GM23338 (cell line): ENCODE data around the gene ZFP90. TPM values are rescaled to one million over a fixed set of nuclear protein-coding genes. Genes with fewer than 3 reads are reported as not detected.
A peak's percentile ranks its signal among the peaks of the same experiment; 100 is the strongest.

ENCODE experiments used
- ATAC-seq: fragments of 200-7000 bp; cut with Tn5 transposase; 3 replicates; pipeline ENCODE4 v1.9.1; 2020
- DNase-seq: peaks from one replicate; pipeline ENCODE4 v3.0.0-alpha.2; 2015; ENCODE audit warnings: low spot score
- H2AFZ ChIP-seq: fragments of 200-600 bp; sonication (generic); 2 replicates; pipeline ENCODE4 v1.8.0; 2016; ENCODE audit warnings: antibody characterized with exemption, mild to moderate bottlenecking, moderate library complexity
- H3F3A ChIP-seq: fragments of 200-600 bp; sonication (generic); replicated peaks from 2 replicates; pipeline ENCODE4 v1.8.0; 2017; ENCODE audit warnings: antibody characterized with exemption, mixed run types, low read depth
- H3K27ac ChIP-seq: fragments of 200-600 bp; sonication (generic); 2 replicates; pipeline ENCODE4 v1.6.1; 2016; ENCODE audit warnings: low read depth
- H3K27me3 ChIP-seq: fragments of 200-600 bp; sonication (generic); 2 replicates; pipeline ENCODE4 v1.8.0; 2016; ENCODE audit warnings: mild to moderate bottlenecking, mixed run types, moderate library complexity; ENCODE audit not compliant: insufficient read depth
- H3K36me3 ChIP-seq: fragments of 200-600 bp; sonication (generic); 2 replicates; pipeline ENCODE4 v1.8.0; 2016; ENCODE audit warnings: mild to moderate bottlenecking; ENCODE audit not compliant: insufficient read depth
- H3K4me1 ChIP-seq: fragments of 200-600 bp; sonication (generic); 2 replicates; pipeline ENCODE4 v1.8.0; 2016; ENCODE audit warnings: mild to moderate bottlenecking, moderate library complexity; ENCODE audit not compliant: insufficient read depth
- H3K4me2 ChIP-seq: fragments of 200-600 bp; sonication (generic); 2 replicates; pipeline ENCODE4 v1.7.1; 2017; ENCODE audit warnings: mixed run types
- H3K4me3 ChIP-seq: fragments of 200-600 bp; sonication (generic); 2 replicates; pipeline ENCODE4 v1.6.1; 2016; ENCODE audit warnings: mixed run types
- H3K79me2 ChIP-seq: fragments of 200-600 bp; sonication (generic); replicated peaks from 2 replicates; pipeline ENCODE4 v1.8.0; 2017; ENCODE audit warnings: mild to moderate bottlenecking; ENCODE audit not compliant: insufficient read depth
- H3K9me2 ChIP-seq: fragments of 200-600 bp; sonication (generic); 2 replicates; pipeline ENCODE4 v1.8.0; 2017; ENCODE audit not compliant: insufficient read depth
- H4K20me1 ChIP-seq: fragments of 200-600 bp; sonication (generic); replicated peaks from 2 replicates; pipeline ENCODE4 v1.8.0; 2017; ENCODE audit warnings: mild to moderate bottlenecking; ENCODE audit not compliant: insufficient read depth
- H3K27ac Mint-ChIP-seq: 2 replicates; pipeline ENCODE4 v1.8.0; 2020; ENCODE audit warnings: inconsistent platforms, mild to moderate bottlenecking, moderate library complexity, mixed read lengths
- H3K27me3 Mint-ChIP-seq: 3 replicates; pipeline ENCODE4 v1.8.0; 2022; ENCODE audit warnings: low read depth, mild to moderate bottlenecking, moderate library complexity, mixed read lengths, inconsistent platforms; ENCODE audit not compliant: insufficient read depth, poor library complexity
- H3K36me3 Mint-ChIP-seq: 3 replicates; pipeline ENCODE4 v1.8.0; 2021; ENCODE audit warnings: low read depth, mild to moderate bottlenecking, inconsistent platforms, moderate library complexity, mixed read lengths
- H3K4me1 Mint-ChIP-seq: 3 replicates; pipeline ENCODE4 v1.8.0; 2020; ENCODE audit warnings: mild to moderate bottlenecking, inconsistent platforms, mixed read lengths
- H3K4me3 Mint-ChIP-seq: 3 replicates; pipeline ENCODE4 v1.8.0; 2021; ENCODE audit warnings: moderate library complexity, mild to moderate bottlenecking, inconsistent platforms, mixed read lengths
- H3K9me3 Mint-ChIP-seq: 3 replicates; pipeline ENCODE4 v1.8.0; 2020; ENCODE audit warnings: moderate library complexity, mild to moderate bottlenecking, inconsistent platforms, mixed read lengths
- CREB1 ChIP-seq: fragments of 250-450 bp; sonication (Bioruptor Pico); IDR thresholded peaks from 2 replicates; pipeline ENCODE4 v1.5.0; 2020; ENCODE audit warnings: low read depth, mild to moderate bottlenecking, moderate library complexity
- EZH2 ChIP-seq: fragments of 200-600 bp; sonication (generic); IDR thresholded peaks from one replicate; pipeline ENCODE4 v1.8.0; 2017; ENCODE audit warnings: antibody characterized with exemption, mild to moderate bottlenecking, low read depth; ENCODE audit not compliant: unreplicated experiment
- EZH2phosphoT487 ChIP-seq: fragments of 200-600 bp; sonication (generic); IDR thresholded peaks from one replicate; pipeline ENCODE4 v1.8.1; 2018; ENCODE audit warnings: antibody characterized with exemption; ENCODE audit not compliant: unreplicated experiment
- JUNB ChIP-seq: IDR thresholded peaks from one replicate; pipeline ENCODE4 v1.6.1; 2016; ENCODE audit warnings: antibody characterized with exemption; ENCODE audit not compliant: unreplicated experiment
- NANOG ChIP-seq: IDR thresholded peaks from 2 replicates; pipeline ENCODE4 v1.6.1; 2016; ENCODE audit warnings: antibody characterized with exemption, borderline replicate concordance
- POLR2AphosphoS5 ChIP-seq: IDR thresholded peaks from 2 replicates; pipeline ENCODE4 v1.6.1; 2016; ENCODE audit warnings: antibody characterized with exemption, low read depth
- STAT1 ChIP-seq: IDR thresholded peaks from one replicate; pipeline ENCODE4 v1.6.1; 2016; ENCODE audit warnings: antibody characterized with exemption; ENCODE audit not compliant: unreplicated experiment
- ZNF114 ChIP-seq: fragments of 250-450 bp; sonication (Bioruptor Pico); IDR thresholded peaks from 2 replicates; pipeline ENCODE4 v1.5.0; 2020; ENCODE audit warnings: mild to moderate bottlenecking, moderate library complexity
- ZNF331 ChIP-seq: fragments of 250-450 bp; sonication (Bioruptor Pico); IDR thresholded peaks from 2 replicates; pipeline ENCODE4 v1.5.0; 2020; ENCODE audit warnings: low read depth, mild to moderate bottlenecking, moderate library complexity
- polyA plus RNA-seq: library from polyadenylated mRNA; unstranded; fragments of >200 nt; fragmentation: Nextera tagmentation; extraction: Ambion mirVana; gene quantifications from 2 replicates; pipeline ENCODE4 v1.2.1, GENCODE V29; 2016
- total RNA-seq: library from RNA; depleted of rRNA; stranded (reverse); fragments of >200 nt; shearing (Covaris generic); gene quantifications from 2 replicates; pipeline ENCODE4 v1.2.3, GENCODE V29; 2014
- TF ChIP-seq, protein P1 (sequence below): fragments of 250-450 bp; sonication (Bioruptor Pico); IDR thresholded peaks from 2 replicates; pipeline ENCODE4 v1.5.0; 2020; ENCODE audit warnings: mild to moderate bottlenecking, moderate library complexity
- TF ChIP-seq, protein P2 (sequence below), 2 experiments: fragments of 200-600 bp in 1 of 2; sonication (generic) in 1 of 2; conservative IDR thresholded peaks; 2 replicates each; pipeline versions ENCODE4 v1.5.1 to v1.6.1; 2016 to 2017; ENCODE audit warnings: antibody characterized with exemption in 2 of 2, low read depth in 2 of 2, mild to moderate bottlenecking in 2 of 2, moderate library complexity in 1 of 2
- TF ChIP-seq, protein P3 (sequence below): IDR thresholded peaks from one replicate; pipeline ENCODE4 v1.6.1; 2018; ENCODE audit warnings: antibody characterized with exemption; ENCODE audit not compliant: unreplicated experiment
- TF ChIP-seq, protein P4 (sequence below): IDR thresholded peaks from 2 replicates; pipeline ENCODE4 v1.6.1; 2016; ENCODE audit warnings: antibody characterized with exemption

ZFP90 gene
- total and polyA plus RNA-seq, 2 experiments from 2014 or later, result 12.8 to 14.6 TPM

DNA sequence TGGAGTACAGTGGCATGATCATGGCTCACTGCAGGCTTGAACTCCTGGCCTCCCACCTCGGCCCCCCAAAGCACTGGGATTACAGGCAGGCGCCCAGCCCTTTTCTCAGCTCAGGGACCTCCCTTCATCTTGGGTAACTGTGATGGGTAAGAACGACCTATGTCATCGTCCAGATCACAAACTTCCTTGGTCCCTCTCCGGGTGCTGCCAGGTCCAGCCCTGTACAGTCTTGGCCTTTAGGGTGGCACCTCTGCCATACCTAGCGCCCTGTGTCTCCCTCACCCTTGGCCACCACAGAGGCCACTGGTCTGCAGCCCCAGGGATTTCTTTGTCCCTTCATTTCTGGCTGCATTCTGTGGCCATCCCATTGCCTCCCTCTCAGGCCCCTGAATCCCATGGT is 29.7 kb upstream of the ZFP90 start:
- Histone ChIP-seq H3K27ac (no peak overlapping the region), H3F3A (0 out of 2 replicates have a peak, but pooled peaks cover 4% of the 10 kb centered on the region), H3K4me3 (no peak overlapping the region), H3K27me3 (peaks cover 4% of the 10 kb centered on the region), H3K9me2 (no peaks in the 10 kb centered on the region), H3K4me1 (no peaks in the 10 kb centered on the region), H4K20me1 (no peaks in the 10 kb centered on the region), H3K36me3 (no peaks in the 10 kb centered on the region), H3K79me2 (no peaks in the 10 kb centered on the region), H3K4me2 (peak overlapping the region; percentile 84; the same call in 1 of the 2 replicates), H2AFZ (no peak overlapping the region)
- H3K27ac Mint-ChIP-seq, result no peak overlapping the region
- H3K9me3 Mint-ChIP-seq, result no peaks in the 10 kb centered on the region
- no peaks in the 10 kb centered on the region for H3K4me1 Mint-ChIP-seq
- peaks cover 16% of the 10 kb centered on the region for H3K27me3 Mint-ChIP-seq
- no peak for ATAC-seq
- TF ChIP-seq CREB1 (CRISPR knock-in tag) (no peak), EZH2 (no peak), ZNF331 (CRISPR knock-in tag) (no peak), EZH2phosphoT487 (no peak), JUNB (no peak), NANOG (no peak), POLR2AphosphoS5 (no peak), STAT1 (no peak), ZNF114 (CRISPR knock-in tag) (no peak)
- TF ChIP-seq, protein P1, sequence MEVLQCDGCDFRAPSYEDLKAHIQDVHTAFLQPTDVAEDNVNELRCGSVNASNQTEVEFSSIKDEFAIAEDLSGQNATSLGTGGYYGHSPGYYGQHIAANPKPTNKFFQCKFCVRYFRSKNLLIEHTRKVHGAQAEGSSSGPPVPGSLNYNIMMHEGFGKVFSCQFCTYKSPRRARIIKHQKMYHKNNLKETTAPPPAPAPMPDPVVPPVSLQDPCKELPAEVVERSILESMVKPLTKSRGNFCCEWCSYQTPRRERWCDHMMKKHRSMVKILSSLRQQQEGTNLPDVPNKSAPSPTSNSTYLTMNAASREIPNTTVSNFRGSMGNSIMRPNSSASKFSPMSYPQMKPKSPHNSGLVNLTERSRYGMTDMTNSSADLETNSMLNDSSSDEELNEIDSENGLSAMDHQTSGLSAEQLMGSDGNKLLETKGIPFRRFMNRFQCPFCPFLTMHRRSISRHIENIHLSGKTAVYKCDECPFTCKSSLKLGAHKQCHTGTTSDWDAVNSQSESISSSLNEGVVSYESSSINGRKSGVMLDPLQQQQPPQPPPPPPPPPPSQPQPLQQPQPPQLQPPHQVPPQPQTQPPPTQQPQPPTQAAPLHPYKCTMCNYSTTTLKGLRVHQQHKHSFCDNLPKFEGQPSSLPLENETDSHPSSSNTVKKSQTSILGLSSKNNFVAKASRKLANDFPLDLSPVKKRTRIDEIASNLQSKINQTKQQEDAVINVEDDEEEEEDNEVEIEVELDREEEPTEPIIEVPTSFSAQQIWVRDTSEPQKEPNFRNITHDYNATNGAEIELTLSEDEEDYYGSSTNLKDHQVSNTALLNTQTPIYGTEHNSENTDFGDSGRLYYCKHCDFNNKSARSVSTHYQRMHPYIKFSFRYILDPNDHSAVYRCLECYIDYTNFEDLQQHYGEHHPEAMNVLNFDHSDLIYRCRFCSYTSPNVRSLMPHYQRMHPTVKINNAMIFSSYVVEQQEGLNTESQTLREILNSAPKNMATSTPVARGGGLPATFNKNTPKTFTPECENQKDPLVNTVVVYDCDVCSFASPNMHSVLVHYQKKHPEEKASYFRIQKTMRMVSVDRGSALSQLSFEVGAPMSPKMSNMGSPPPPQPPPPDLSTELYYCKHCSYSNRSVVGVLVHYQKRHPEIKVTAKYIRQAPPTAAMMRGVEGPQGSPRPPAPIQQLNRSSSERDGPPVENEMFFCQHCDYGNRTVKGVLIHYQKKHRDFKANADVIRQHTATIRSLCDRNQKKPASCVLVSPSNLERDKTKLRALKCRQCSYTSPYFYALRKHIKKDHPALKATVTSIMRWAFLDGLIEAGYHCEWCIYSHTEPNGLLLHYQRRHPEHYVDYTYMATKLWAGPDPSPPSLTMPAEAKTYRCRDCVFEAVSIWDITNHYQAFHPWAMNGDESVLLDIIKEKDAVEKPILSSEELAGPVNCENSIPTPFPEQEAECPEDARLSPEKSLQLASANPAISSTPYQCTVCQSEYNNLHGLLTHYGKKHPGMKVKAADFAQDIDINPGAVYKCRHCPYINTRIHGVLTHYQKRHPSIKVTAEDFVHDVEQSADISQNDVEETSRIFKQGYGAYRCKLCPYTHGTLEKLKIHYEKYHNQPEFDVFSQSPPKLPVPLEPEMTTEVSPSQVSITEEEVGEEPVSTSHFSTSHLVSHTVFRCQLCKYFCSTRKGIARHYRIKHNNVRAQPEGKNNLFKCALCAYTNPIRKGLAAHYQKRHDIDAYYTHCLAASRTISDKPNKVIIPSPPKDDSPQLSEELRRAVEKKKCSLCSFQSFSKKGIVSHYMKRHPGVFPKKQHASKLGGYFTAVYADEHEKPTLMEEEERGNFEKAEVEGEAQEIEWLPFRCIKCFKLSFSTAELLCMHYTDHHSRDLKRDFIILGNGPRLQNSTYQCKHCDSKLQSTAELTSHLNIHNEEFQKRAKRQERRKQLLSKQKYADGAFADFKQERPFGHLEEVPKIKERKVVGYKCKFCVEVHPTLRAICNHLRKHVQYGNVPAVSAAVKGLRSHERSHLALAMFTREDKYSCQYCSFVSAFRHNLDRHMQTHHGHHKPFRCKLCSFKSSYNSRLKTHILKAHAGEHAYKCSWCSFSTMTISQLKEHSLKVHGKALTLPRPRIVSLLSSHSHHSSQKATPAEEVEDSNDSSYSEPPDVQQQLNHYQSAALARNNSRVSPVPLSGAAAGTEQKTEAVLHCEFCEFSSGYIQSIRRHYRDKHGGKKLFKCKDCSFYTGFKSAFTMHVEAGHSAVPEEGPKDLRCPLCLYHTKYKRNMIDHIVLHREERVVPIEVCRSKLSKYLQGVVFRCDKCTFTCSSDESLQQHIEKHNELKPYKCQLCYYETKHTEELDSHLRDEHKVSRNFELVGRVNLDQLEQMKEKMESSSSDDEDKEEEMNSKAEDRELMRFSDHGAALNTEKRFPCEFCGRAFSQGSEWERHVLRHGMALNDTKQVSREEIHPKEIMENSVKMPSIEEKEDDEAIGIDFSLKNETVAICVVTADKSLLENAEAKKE (CRISPR knock-in tag), result no peak
- TF ChIP-seq, protein P2, sequence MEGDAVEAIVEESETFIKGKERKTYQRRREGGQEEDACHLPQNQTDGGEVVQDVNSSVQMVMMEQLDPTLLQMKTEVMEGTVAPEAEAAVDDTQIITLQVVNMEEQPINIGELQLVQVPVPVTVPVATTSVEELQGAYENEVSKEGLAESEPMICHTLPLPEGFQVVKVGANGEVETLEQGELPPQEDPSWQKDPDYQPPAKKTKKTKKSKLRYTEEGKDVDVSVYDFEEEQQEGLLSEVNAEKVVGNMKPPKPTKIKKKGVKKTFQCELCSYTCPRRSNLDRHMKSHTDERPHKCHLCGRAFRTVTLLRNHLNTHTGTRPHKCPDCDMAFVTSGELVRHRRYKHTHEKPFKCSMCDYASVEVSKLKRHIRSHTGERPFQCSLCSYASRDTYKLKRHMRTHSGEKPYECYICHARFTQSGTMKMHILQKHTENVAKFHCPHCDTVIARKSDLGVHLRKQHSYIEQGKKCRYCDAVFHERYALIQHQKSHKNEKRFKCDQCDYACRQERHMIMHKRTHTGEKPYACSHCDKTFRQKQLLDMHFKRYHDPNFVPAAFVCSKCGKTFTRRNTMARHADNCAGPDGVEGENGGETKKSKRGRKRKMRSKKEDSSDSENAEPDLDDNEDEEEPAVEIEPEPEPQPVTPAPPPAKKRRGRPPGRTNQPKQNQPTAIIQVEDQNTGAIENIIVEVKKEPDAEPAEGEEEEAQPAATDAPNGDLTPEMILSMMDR (conservative IDR thresholded peaks at IDR 0.05; ENCODE audit: low read depth in 2 of 2), result no peak
- TF ChIP-seq, protein P3, sequence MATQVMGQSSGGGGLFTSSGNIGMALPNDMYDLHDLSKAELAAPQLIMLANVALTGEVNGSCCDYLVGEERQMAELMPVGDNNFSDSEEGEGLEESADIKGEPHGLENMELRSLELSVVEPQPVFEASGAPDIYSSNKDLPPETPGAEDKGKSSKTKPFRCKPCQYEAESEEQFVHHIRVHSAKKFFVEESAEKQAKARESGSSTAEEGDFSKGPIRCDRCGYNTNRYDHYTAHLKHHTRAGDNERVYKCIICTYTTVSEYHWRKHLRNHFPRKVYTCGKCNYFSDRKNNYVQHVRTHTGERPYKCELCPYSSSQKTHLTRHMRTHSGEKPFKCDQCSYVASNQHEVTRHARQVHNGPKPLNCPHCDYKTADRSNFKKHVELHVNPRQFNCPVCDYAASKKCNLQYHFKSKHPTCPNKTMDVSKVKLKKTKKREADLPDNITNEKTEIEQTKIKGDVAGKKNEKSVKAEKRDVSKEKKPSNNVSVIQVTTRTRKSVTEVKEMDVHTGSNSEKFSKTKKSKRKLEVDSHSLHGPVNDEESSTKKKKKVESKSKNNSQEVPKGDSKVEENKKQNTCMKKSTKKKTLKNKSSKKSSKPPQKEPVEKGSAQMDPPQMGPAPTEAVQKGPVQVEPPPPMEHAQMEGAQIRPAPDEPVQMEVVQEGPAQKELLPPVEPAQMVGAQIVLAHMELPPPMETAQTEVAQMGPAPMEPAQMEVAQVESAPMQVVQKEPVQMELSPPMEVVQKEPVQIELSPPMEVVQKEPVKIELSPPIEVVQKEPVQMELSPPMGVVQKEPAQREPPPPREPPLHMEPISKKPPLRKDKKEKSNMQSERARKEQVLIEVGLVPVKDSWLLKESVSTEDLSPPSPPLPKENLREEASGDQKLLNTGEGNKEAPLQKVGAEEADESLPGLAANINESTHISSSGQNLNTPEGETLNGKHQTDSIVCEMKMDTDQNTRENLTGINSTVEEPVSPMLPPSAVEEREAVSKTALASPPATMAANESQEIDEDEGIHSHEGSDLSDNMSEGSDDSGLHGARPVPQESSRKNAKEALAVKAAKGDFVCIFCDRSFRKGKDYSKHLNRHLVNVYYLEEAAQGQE, result no peak
- TF ChIP-seq, protein P4, sequence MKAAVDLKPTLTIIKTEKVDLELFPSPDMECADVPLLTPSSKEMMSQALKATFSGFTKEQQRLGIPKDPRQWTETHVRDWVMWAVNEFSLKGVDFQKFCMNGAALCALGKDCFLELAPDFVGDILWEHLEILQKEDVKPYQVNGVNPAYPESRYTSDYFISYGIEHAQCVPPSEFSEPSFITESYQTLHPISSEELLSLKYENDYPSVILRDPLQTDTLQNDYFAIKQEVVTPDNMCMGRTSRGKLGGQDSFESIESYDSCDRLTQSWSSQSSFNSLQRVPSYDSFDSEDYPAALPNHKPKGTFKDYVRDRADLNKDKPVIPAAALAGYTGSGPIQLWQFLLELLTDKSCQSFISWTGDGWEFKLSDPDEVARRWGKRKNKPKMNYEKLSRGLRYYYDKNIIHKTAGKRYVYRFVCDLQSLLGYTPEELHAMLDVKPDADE, result no peak
- peak overlapping the region; percentile 54; the same call in 1 of the 3 replicates for H3K4me3 Mint-ChIP-seq
- no peak for DNase-seq
- H3K36me3 Mint-ChIP-seq, result no peaks in the 10 kb centered on the region
